Osteoblast (primary cell): ENCODE results near the gene ZNRF2. TPM values are rescaled to one million over a fixed set of nuclear protein-coding genes. Genes with fewer than 3 reads are reported as not detected.
"Not testable (repeated sequence)": the region's sequence is repeated elsewhere in the genome, so short reads cannot be mapped to it uniquely, and the experiment has no call there.

Experiments
- DNase-seq: peaks from one replicate; pipeline ENCODE4 v3.0.0; 2011; ENCODE audit warnings: low spot score, mixed read lengths; ENCODE audit not compliant: insufficient read length; ENCODE audit errors: missing footprints
- H2AFZ ChIP-seq: 2 replicates; pipeline ENCODE4 v1.6.0; 2011; ENCODE audit warnings: mild to moderate bottlenecking, low read length
- H3K27ac ChIP-seq: 2 replicates; pipeline ENCODE4 v1.5.1; 2011; ENCODE audit warnings: mild to moderate bottlenecking, low read depth, low read length, moderate library complexity
- H3K27me3 ChIP-seq: 2 replicates; pipeline ENCODE4 v1.6.0; 2012; ENCODE audit warnings: mild to moderate bottlenecking, control low read depth, inconsistent platforms, low read length, moderate library complexity; ENCODE audit not compliant: insufficient read depth
- H3K36me3 ChIP-seq: 2 replicates; pipeline ENCODE4 v1.5.1; 2011; ENCODE audit warnings: mild to moderate bottlenecking, low read length, control low read depth, moderate library complexity; ENCODE audit not compliant: insufficient read depth
- H3K4me1 ChIP-seq: 2 replicates; pipeline ENCODE4 v1.5.1; 2011; ENCODE audit warnings: mild to moderate bottlenecking, low read length, control low read depth, moderate library complexity; ENCODE audit not compliant: insufficient read depth
- H3K4me2 ChIP-seq: 2 replicates; pipeline ENCODE4 v1.6.0; 2011; ENCODE audit warnings: mild to moderate bottlenecking, low read length; ENCODE audit not compliant: insufficient read depth
- H3K4me3 ChIP-seq: fragments of 200-600 bp; sonication (generic); 3 replicates; pipeline ENCODE4 v1.5.1; 2012; ENCODE audit warnings: mild to moderate bottlenecking, low read length, inconsistent platforms; ENCODE audit not compliant: insufficient read depth
- H3K79me2 ChIP-seq: 2 replicates; pipeline ENCODE4 v1.6.0; 2012; ENCODE audit warnings: mild to moderate bottlenecking, low read length, control low read depth, inconsistent platforms; ENCODE audit not compliant: insufficient read depth
- H3K9me3 ChIP-seq: 2 replicates; pipeline ENCODE4 v1.5.1; 2011; ENCODE audit warnings: low read depth, low read length, control low read depth
- H4K20me1 ChIP-seq: 2 replicates; pipeline ENCODE4 v1.6.0; 2012; ENCODE audit warnings: mild to moderate bottlenecking, low read length, control low read depth; ENCODE audit not compliant: insufficient read depth
- CTCF ChIP-seq: IDR thresholded peaks from 2 replicates; pipeline ENCODE4 v1.5.1; 2011; ENCODE audit warnings: mild to moderate bottlenecking, low read depth, low read length, moderate library complexity; ENCODE audit errors: extremely low read depth
- total RNA-seq: library from RNA; depleted of rRNA; stranded (reverse); fragments of >200 nt; gene quantifications from 2 replicates; pipeline ENCODE4 v1.2.3, GENCODE V29; 2012

ZNRF2 gene
- total RNA-seq, 1 donor: 12.7 TPM

GRCh38 chr7:30292416-30293038 lies 8.1 kb downstream of the ZNRF2 start:
- H3K4me1 ChIP-seq, H2AFZ ChIP-seq, H3K9me3 ChIP-seq, DNase-seq, H4K20me1 ChIP-seq, H3K27me3 ChIP-seq, H3K27ac ChIP-seq, H3K36me3 ChIP-seq, H3K4me2 ChIP-seq, H3K4me3 ChIP-seq: not testable (repeated sequence)
- peaks cover 13% of the 10 kb centered on the region for H3K79me2 ChIP-seq

GRCh38 chr7:30296304-30296703 lies 11.9 kb downstream of the ZNRF2 start:
- DNase-seq, H3K4me1 ChIP-seq, H3K27me3 ChIP-seq, H2AFZ ChIP-seq, H3K79me2 ChIP-seq, H3K9me3 ChIP-seq, H3K27ac ChIP-seq, H4K20me1 ChIP-seq, H3K4me3 ChIP-seq, H3K36me3 ChIP-seq, H3K4me2 ChIP-seq: not testable (repeated sequence)

- not testable (repeated sequence) for H3K79me2 ChIP-seq, DNase-seq, H3K27me3 ChIP-seq, H3K36me3 ChIP-seq, H3K4me2 ChIP-seq, H3K4me1 ChIP-seq, H3K27ac ChIP-seq, H4K20me1 ChIP-seq, H3K4me3 ChIP-seq, H3K9me3 ChIP-seq, H2AFZ ChIP-seq
Observed at GRCh38 chr7:30297499-30297898, 13.1 kb downstream of the ZNRF2 start.

GRCh38 chr7:30298409-30298808 lies 14.0 kb downstream of the ZNRF2 start:
- H3K9me3 ChIP-seq, H3K4me2 ChIP-seq, H2AFZ ChIP-seq, H3K4me3 ChIP-seq, H3K79me2 ChIP-seq, H4K20me1 ChIP-seq, H3K36me3 ChIP-seq, H3K27ac ChIP-seq, DNase-seq, H3K27me3 ChIP-seq, H3K4me1 ChIP-seq: not testable (repeated sequence)

- Histone ChIP-seq H3K9me3 (no peaks in the 10 kb centered on the region), H3K79me2 (peaks cover 12% of the 10 kb centered on the region), H4K20me1 (no peaks in the 10 kb centered on the region), H3K27ac (no peak overlapping the region), H3K27me3 (no peaks in the 10 kb centered on the region), H3K4me2 (no peak overlapping the region), H3K4me3 (no peak overlapping the region), H3K36me3 (no peaks in the 10 kb centered on the region), H2AFZ (no peak overlapping the region), H3K4me1 (no peaks in the 10 kb centered on the region)
- no peak for TF ChIP-seq CTCF
- no peak for DNase-seq
Observed at GRCh38 chr7:30301751-30302150, 17.4 kb downstream of the ZNRF2 start.

GRCh38 chr7:30302656-30303311 lies 18.4 kb downstream of the ZNRF2 start:
- TF ChIP-seq CTCF: no peak
- Histone ChIP-seq H3K79me2 (peaks cover 12% of the 10 kb centered on the region), H2AFZ (no peak overlapping the region), H3K36me3 (no peaks in the 10 kb centered on the region), H3K4me2 (no peak overlapping the region), H3K9me3 (no peaks in the 10 kb centered on the region), H3K27ac (no peak overlapping the region), H3K4me3 (no peak overlapping the region), H4K20me1 (no peaks in the 10 kb centered on the region), H3K4me1 (no peaks in the 10 kb centered on the region), H3K27me3 (no peaks in the 10 kb centered on the region)
- no peak for DNase-seq
